M059J (cell line): ENCODE results near the gene MXI1. TPM values are rescaled to one million over a fixed set of nuclear protein-coding genes. Genes with fewer than 3 reads are reported as not detected.

ENCODE experiments used
- DNase-seq: peaks from one replicate; pipeline ENCODE4 v3.0.0-alpha.2; 2012; ENCODE audit warnings: low read depth
- total RNA-seq: library from RNA; depleted of rRNA; stranded (reverse); fragments of >200 nt; shearing (Covaris generic); gene quantifications from 2 replicates; pipeline ENCODE4 v1.2.3, GENCODE V29; 2014; rRNA removed

The MXI1 gene
- total RNA-seq, result 10.6 and 14.4 TPM in 2 replicates

- DNase-seq, result peak; percentile 77
Observed at GRCh38 chr10:110207011-110207804, at the start of gene MXI1. Gene MXI1, plus strand, starts transcription at chr10:110207605. Its CDS starts 204 bp downstream, at chr10:110207809.

GRCh38 chr10:110158051-110159005 lies 49.1 kb upstream of the MXI1 start:
- no peak for DNase-seq

GRCh38 chr10:110160081-110160480 lies 47.3 kb upstream of the MXI1 start:
- no peak for DNase-seq

GRCh38 chr10:110160522-110160921 lies 46.9 kb upstream of the MXI1 start:
- no peak for DNase-seq

- peak; percentile 8 for DNase-seq
Observed at GRCh38 chr10:110162741-110163145, 44.7 kb upstream of the MXI1 start.

- no peak for DNase-seq
Observed at GRCh38 chr10:110163192-110163773, 44.1 kb upstream of the MXI1 start.

- DNase-seq, result no peak
Observed at GRCh38 chr10:110163841-110164240, 43.6 kb upstream of the MXI1 start.

- DNase-seq, result no peak
Observed at GRCh38 chr10:110165239-110165638, 42.2 kb upstream of the MXI1 start.

GRCh38 chr10:110167149-110167548 lies 40.3 kb upstream of the MXI1 start:
- DNase-seq, result no peak

GRCh38 chr10:110168601-110169481 lies 38.6 kb upstream of the MXI1 start:
- no peak for DNase-seq

GRCh38 chr10:110169586-110169985 lies 37.8 kb upstream of the MXI1 start:
- no peak for DNase-seq

GRCh38 chr10:110170142-110170971 lies 37.0 kb upstream of the MXI1 start:
- no peak for DNase-seq

- peak; percentile 18 for DNase-seq
Observed at GRCh38 chr10:110171032-110171431, 36.4 kb upstream of the MXI1 start.

GRCh38 chr10:110172155-110172554 lies 35.2 kb upstream of the MXI1 start:
- peak; percentile 10 for DNase-seq

- no peak for DNase-seq
Observed at GRCh38 chr10:110174201-110174600, 33.2 kb upstream of the MXI1 start.

GRCh38 chr10:110174816-110175215 lies 32.6 kb upstream of the MXI1 start:
- DNase-seq, result no peak

GRCh38 chr10:110175406-110175805 lies 32.0 kb upstream of the MXI1 start:
- DNase-seq, result no peak

GRCh38 chr10:110176141-110177030 lies 31.0 kb upstream of the MXI1 start:
- DNase-seq, result peak; percentile 7

- no peak for DNase-seq
Observed at GRCh38 chr10:110179220-110179619, 28.2 kb upstream of the MXI1 start.
